IMR-90 (cell line): ENCODE measurements around the gene UQCRC1. TPM values are rescaled to one million over a fixed set of nuclear protein-coding genes. Genes with fewer than 3 reads are reported as not detected.

ENCODE experiments used
- ATAC-seq: fragments of 200-7000 bp; cut with Tn5 transposase; 2 replicates; pipeline ENCODE4 v1.9.1; 2020; ENCODE audit warnings: low read depth, mild to moderate bottlenecking, moderate library complexity
- BruUV-seq: library from RNA; stranded (reverse); fragments of 400-500 nt; replicated peaks from 2 replicates; lab custom pipeline; 2021; lab: Mats Ljungman, UMichigan
- CTCF ChIA-PET: fragments of 300-600 bp; formaldehyde crosslinking; extraction: SDS; loops from one replicate; lab custom pipeline; 2021; ENCODE audit warnings: antibody characterized with exemption; lab: Yijun Ruan, JAX
- POLR2A ChIA-PET: fragments of 300-600 bp; sonication (Branson Sonifier 250); formaldehyde crosslinking; loops from one replicate; lab custom pipeline; 2022; ENCODE audit warnings: antibody characterized with exemption; ENCODE audit not compliant: unreplicated experiment; lab: Charles Lee
- DNase-seq: peaks from one replicate; pipeline ENCODE4 v3.0.0; 2013
- H2AFZ ChIP-seq: replicated peaks from 2 replicates; pipeline ENCODE3; 2013; ENCODE audit warnings: low read length, mild to moderate bottlenecking; ENCODE audit not compliant: poor library complexity
- H2AK5ac ChIP-seq: 2 replicates; pipeline ENCODE4 v1.6.1; 2013; ENCODE audit warnings: low read depth, low read length, inconsistent platforms
- H2AK9ac ChIP-seq: replicated peaks from 2 replicates; pipeline ENCODE3; 2013; ENCODE audit warnings: mild to moderate bottlenecking, low read depth, low read length, moderate library complexity; ENCODE audit not compliant: poor library complexity
- H2BK120ac ChIP-seq: 2 replicates; pipeline ENCODE4 v1.6.1; 2013; ENCODE audit warnings: low read depth, low read length, inconsistent platforms
- H2BK15ac ChIP-seq: 3 replicates; pipeline ENCODE4 v1.6.1; 2013; ENCODE audit warnings: low read depth, low read length, inconsistent platforms
- H2BK20ac ChIP-seq: 2 replicates; pipeline ENCODE4 v1.6.1; 2013; ENCODE audit warnings: low read depth, mild to moderate bottlenecking, inconsistent platforms, low read length, moderate library complexity
- H2BK5ac ChIP-seq: 2 replicates; pipeline ENCODE4 v1.6.1; 2013; ENCODE audit warnings: mild to moderate bottlenecking, low read depth, low read length, inconsistent platforms; ENCODE audit not compliant: poor library complexity, severe bottlenecking
- H3K14ac ChIP-seq: replicated peaks from 2 replicates; pipeline ENCODE4 v1.6.1; 2013; ENCODE audit warnings: low read depth, low read length, inconsistent platforms
- H3K18ac ChIP-seq: 2 replicates; pipeline ENCODE4 v1.6.1; 2013; ENCODE audit warnings: low read depth, low read length, control low read depth
- H3K23ac ChIP-seq: 2 replicates; pipeline ENCODE4 v1.6.1; 2013; ENCODE audit warnings: low read depth, low read length, inconsistent platforms
- H3K27ac ChIP-seq: 2 replicates; pipeline ENCODE4 v1.5.1; 2013; ENCODE audit warnings: mild to moderate bottlenecking, control low read depth, low read length; ENCODE audit not compliant: insufficient read depth
- H3K27me3 ChIP-seq: 2 replicates; pipeline ENCODE4 v1.6.1; 2013; ENCODE audit warnings: low read length; ENCODE audit not compliant: control insufficient read depth, insufficient read depth
- H3K36me3 ChIP-seq: 2 replicates; pipeline ENCODE4 v1.6.1; 2013; ENCODE audit warnings: low read length, mixed read lengths; ENCODE audit not compliant: control insufficient read depth, insufficient read depth
- H3K4ac ChIP-seq: 2 replicates; pipeline ENCODE4 v1.6.1; 2013; ENCODE audit warnings: low read depth, low read length, inconsistent platforms
- H3K4me1 ChIP-seq: 2 replicates; pipeline ENCODE4 v1.6.1; 2013; ENCODE audit warnings: low read length, mixed read lengths; ENCODE audit not compliant: control insufficient read depth, insufficient read depth
- H3K4me2 ChIP-seq: 2 replicates; pipeline ENCODE4 v1.6.1; 2013; ENCODE audit warnings: low read depth, mild to moderate bottlenecking, control low read depth, low read length, moderate library complexity
- H3K4me3 ChIP-seq: 2 replicates; pipeline ENCODE4 v1.5.1; 2013; ENCODE audit warnings: low read depth, mild to moderate bottlenecking, control low read depth, low read length, moderate library complexity; ENCODE audit not compliant: insufficient read depth
- H3K56ac ChIP-seq: 2 replicates; pipeline ENCODE4 v1.6.1; 2013; ENCODE audit warnings: low read length, inconsistent platforms; ENCODE audit not compliant: insufficient read depth; ENCODE audit errors: extremely low read depth
- H3K79me1 ChIP-seq, 2 experiments: 2 replicates each; pipeline ENCODE4 v1.6.1; 2013; ENCODE audit warnings: low read length in 2 of 2, inconsistent platforms in 1 of 2, low read depth in 1 of 2
- H3K9ac ChIP-seq: 2 replicates; pipeline ENCODE4 v1.6.1; 2013; ENCODE audit warnings: low read depth, low read length, control low read depth
- H3K9me1 ChIP-seq: 2 replicates; pipeline ENCODE4 v1.6.1; 2013; ENCODE audit warnings: low read length, inconsistent platforms; ENCODE audit not compliant: insufficient read depth
- H3K9me3 ChIP-seq: 2 replicates; pipeline ENCODE4 v1.6.1; 2013; ENCODE audit warnings: low read length; ENCODE audit not compliant: control insufficient read depth, insufficient read depth
- H4K20me1 ChIP-seq: 2 replicates; pipeline ENCODE4 v1.6.1; 2013; ENCODE audit warnings: low read length, inconsistent platforms; ENCODE audit not compliant: insufficient read depth
- H4K5ac ChIP-seq: 2 replicates; pipeline ENCODE4 v1.6.1; 2013; ENCODE audit warnings: mild to moderate bottlenecking, low read depth, low read length, control low read depth
- H4K8ac ChIP-seq, 2 experiments: 2 replicates each; pipeline ENCODE4 v1.6.1; 2013; ENCODE audit warnings: low read depth in 2 of 2, low read length in 2 of 2, control low read depth in 1 of 2, inconsistent platforms in 1 of 2
- H4K91ac ChIP-seq: 2 replicates; pipeline ENCODE4 v1.6.1; 2013; ENCODE audit warnings: low read depth, low read length, inconsistent platforms; ENCODE audit not compliant: insufficient read depth
- BHLHE40 ChIP-seq: fragments of 150-350 bp; IDR thresholded peaks from 2 replicates; pipeline ENCODE4 v1.6.1; 2016; ENCODE audit warnings: mild to moderate bottlenecking, low read depth, low read length
- MXI1 ChIP-seq: IDR thresholded peaks from 2 replicates; pipeline ENCODE4 v1.6.1; 2012; ENCODE audit warnings: low read depth, mild to moderate bottlenecking, low read length, moderate library complexity, borderline replicate concordance
- NFE2L2 ChIP-seq: fragments of 150-350 bp; IDR thresholded peaks from 2 replicates; pipeline ENCODE4 v1.6.1; 2016; ENCODE audit warnings: low read depth, mild to moderate bottlenecking, low read length
- WGBS, 2 experiments: methylation state at CpG; one replicate each; pipeline versions ENCODE4 v1.1.5 to v1.1.7; 2013; ENCODE audit warnings: missing lambda C conversion rate in 2 of 2; ENCODE audit not compliant: insufficient read length in 1 of 2; ENCODE audit errors: extremely low coverage in 2 of 2; 5-methylcytosine and 5-hydroxymethylcytosine counted together
- dilution Hi-C: fragments of 300-500 bp; cut with HindIII; formaldehyde crosslinking; loops from one replicate; pipeline ENCODE4 v1.14.3; 2018; ENCODE audit warnings: low sequenced_read_pairs; ENCODE audit not compliant: unreplicated experiment
- in situ Hi-C: fragments of 300-500 bp; cut with MboI; formaldehyde crosslinking; loops from 3 replicates; pipeline ENCODE4 v1.14.3; 2019; ENCODE audit warnings: low sequenced_read_pairs, inconsistent platforms, mixed read lengths
- intact Hi-C: fragments of 100-400 bp; cut with micrococcal nuclease; formaldehyde crosslinking; loops from 2 replicates; pipeline ENCODE4 v1.10.0; 2022
- polyA plus RNA-seq, 3 experiments: library from polyadenylated mRNA; depleted of rRNA; stranded (reverse); fragments of >200 nt; gene quantifications; 2 replicates each; pipeline ENCODE4 v1.2.3, GENCODE V29; 2012; ENCODE audit warnings: low replicate concordance in 1 of 3
- total RNA-seq: library from RNA; depleted of rRNA; stranded (reverse); fragments of >200 nt; gene quantifications from 2 replicates; pipeline ENCODE4 v1.2.3, GENCODE V29; 2012

The UQCRC1 gene
- total and polyA plus RNA-seq, 2 of the 4 experiments (the other 2 are of a cell fraction), result 474 to 1,365 TPM

- Histone ChIP-seq H3K9me1 (0 out of 2 replicates have a peak, but pooled peaks cover 1% of the 10 kb centered on the region), H4K8ac (no peak overlapping the region), H2BK20ac (no peak overlapping the region), H3K9ac (no peak overlapping the region), H4K91ac (no peak overlapping the region), H3K4me2 (no peak overlapping the region), H3K27me3 (no peaks in the 10 kb centered on the region), H3K4me3 (no peak overlapping the region), H2AK9ac (no peak overlapping the region), H3K23ac (no peak overlapping the region), H3K27ac (no peak overlapping the region), H4K20me1 (peaks cover 8% of the 10 kb centered on the region; the same call in 1 of the 2 replicates), H2AFZ (no peak overlapping the region), H3K56ac (no peak overlapping the region), H3K36me3 (peaks cover 65% of the 10 kb centered on the region), H3K9me3 (no peaks in the 10 kb centered on the region), H2BK120ac (no peak overlapping the region), H2BK5ac (no peak overlapping the region), H3K79me1 (peaks cover 0 to 6% of the 10 kb centered on the region in 2 experiments; a peak in 3 of 4 replicates), H3K4ac (no peak overlapping the region), H4K5ac (no peak overlapping the region), H3K18ac (no peak overlapping the region), H2BK15ac (no peak overlapping the region), H2AK5ac (no peak overlapping the region), H3K14ac (no peak overlapping the region), H3K4me1 (peaks cover under 1% of the 10 kb centered on the region; the same call in 1 of the 2 replicates)
- 89% methylated on average over 4 of the region's 10 CpGs; no CpG with 5 or more reads in 1 of the 2 experiments for WGBS, 2 experiments
- no peak for DNase-seq
- in situ Hi-C loops, result no loop called here
- dilution Hi-C loops, result no loop called here
- no peak for TF ChIP-seq BHLHE40
- no peak for TF ChIP-seq MXI1
- no peak for TF ChIP-seq NFE2L2
- no peak for ATAC-seq
- intact Hi-C loops, result no loop called here
- BruUV-seq, result no TSS peak
- POLR2A ChIA-PET, result no interaction called here
- CTCF ChIA-PET, result no interaction called here
Measured at GRCh38 chr3:48624767-48625166, 15.3 kb upstream of the UQCRC1 start.
